Breast epithelium (tissue), 3 donors: Measurements from ENCODE around the gene MED17.

Experiments used
- CTCF ChIP-seq, 3 donors: fragments of 450-650 bp; IDR thresholded peaks; one replicate each; pipeline ENCODE4 v1.5.1; 2016 to 2017; ENCODE audit warnings: antibody characterized with exemption in 3 of 3, mild to moderate bottlenecking in 3 of 3, moderate library complexity in 3 of 3
- POLR2A ChIP-seq: fragments of 450-650 bp; IDR thresholded peaks from one replicate; pipeline ENCODE4 v1.6.1; 2016; ENCODE audit warnings: antibody characterized with exemption, mild to moderate bottlenecking, moderate library complexity

- TF ChIP-seq CTCF (IDR thresholded peaks at IDR 0.05) (no peak), POLR2A (no peak)
These were observed 33.1 kb upstream of the MED17 start for GRCh38 chr11:93751001-93751400.
